Heart left ventricle (tissue), 16 donors: ENCODE measurements around the gene TANC2. TPM values are rescaled to one million over a fixed set of nuclear protein-coding genes. Genes with fewer than 3 reads are reported as not detected.

Source experiments
- ATAC-seq, 4 donors: fragments of 200-7000 bp; cut with Tn5 transposase; one replicate each; pipeline ENCODE4 v1.9.1; 2020 to 2022; ENCODE audit warnings: moderate library complexity in 4 of 4, mild to moderate bottlenecking in 3 of 4, moderate number of reproducible peaks in 1 of 4
- DNase-seq, 5 donors: peaks; one replicate each; pipeline ENCODE4 v3.0.0-alpha.2; 2020
- H3K27ac ChIP-seq, 12 donors: fragments of 200-600 bp; sonication (generic) in 4 of 12; one replicate each; pipeline versions ENCODE4 v1.5.0 to v1.8.0; 2016 to 2022; ENCODE audit warnings: mild to moderate bottlenecking in 2 of 12
- H3K27me3 ChIP-seq, 9 donors: fragments of 200-600 bp; sonication (generic) in 2 of 9; one replicate each; pipeline versions ENCODE4 v1.5.1 to v1.8.0; 2016 to 2022; ENCODE audit warnings: mild to moderate bottlenecking in 3 of 9
- H3K36me3 ChIP-seq, 9 donors: fragments of 200-600 bp; sonication (generic) in 2 of 9; one replicate each; pipeline versions ENCODE4 v1.5.0 to v1.8.0; 2018 to 2022; ENCODE audit warnings: mild to moderate bottlenecking in 2 of 9
- H3K4me1 ChIP-seq, 12 donors: fragments of 200-600 bp; sonication (generic) in 4 of 12; one replicate each; pipeline versions ENCODE4 v1.5.0 to v1.8.0; 2016 to 2022; ENCODE audit warnings: mild to moderate bottlenecking in 3 of 12
- H3K4me3 ChIP-seq, 12 donors: fragments of 200-600 bp; sonication (generic) in 4 of 12; one replicate each; pipeline versions ENCODE4 v1.5.0 to v1.8.0; 2017 to 2022; ENCODE audit warnings: mild to moderate bottlenecking in 9 of 12, moderate library complexity in 4 of 12
- H3K9me3 ChIP-seq, 12 donors: fragments of 200-600 bp; sonication (generic) in 4 of 12; one replicate each; pipeline versions ENCODE4 v1.5.0 to v1.8.0; 2016 to 2022; ENCODE audit warnings: mild to moderate bottlenecking in 1 of 12
- POLR2A ChIP-seq, 2 donors: fragments of 450-650 bp; IDR thresholded peaks; one replicate each; pipeline ENCODE4 v1.6.1; 2017; ENCODE audit warnings: antibody characterized with exemption in 2 of 2, mild to moderate bottlenecking in 2 of 2, moderate library complexity in 2 of 2
- WGBS, 4 donors: extraction: QIAGEN DNeasy Blood & Tissue Kit in 2 of 4; methylation state at CpG; one replicate each; pipeline versions ENCODE4 v1.1.5 to v1.1.7; 2013 to 2018; 5-methylcytosine and 5-hydroxymethylcytosine counted together
- intact Hi-C, 10 donors: fragments of 100-400 bp; cut with DNase I; formaldehyde crosslinking; loops; one replicate each; pipeline versions ENCODE4 v1.11.1 to v1.14.2; 2022
- polyA plus RNA-seq, 2 donors: library from polyadenylated mRNA; stranded (reverse); fragments of 200-250 nt; gene quantifications; one replicate each; pipeline ENCODE4 v1.2.3, GENCODE V29; 2013
- total RNA-seq, 9 donors: library from RNA; depleted of rRNA in 2 of 9; stranded (reverse); fragments of >200 nt in 2 of 9; fragmentation: NEBNext Ultra II Directional in 3 of 9; extraction: Animal tissue kit (Norgen Biotek cat#: 25700) in 3 of 9; gene quantifications; one replicate each; pipeline versions ENCODE4 v1.1.0 to v1.2.4, GENCODE V29; 2016 to 2023
- TF ChIP-seq, protein P1 (sequence below), 12 donors: fragments of 200-600 bp; sonication (generic) in 4 of 12; IDR thresholded peaks; one replicate each; pipeline versions ENCODE4 v1.5.0 to v1.8.0; 2018 to 2022; ENCODE audit warnings: antibody characterized with exemption in 12 of 12, mild to moderate bottlenecking in 5 of 12
- donor health status: ischemic (EF 13 %, LVEDD 7.1; RV severe dilation, severe dysfunction).
- donor health status: healthy with polysubstance abuse.
- donor health status: DM: no; HTN: yes; CAD: no.
- donor health status: DM: no; HTN: no; CAD: no.
- donor health status: ischemic (EF 25% LVEDD 6.9; RV normal size, moderate dysfunction).
- donor health status: ischemic (EF 25% LVEDD 5.7; RV mildly dilated, moderate dysfunction).
- donor health status: healthy.
- donor health status: DM: yes; HTN: yes; CAD: no.
- donor health status: ischemic (EF 35%, LVEDD 5.7; RV mildly dilated, moderate dysfunction).
- donor health status: nonischemic (EF 11% LVEDD 7.7; RV severe dilation, severe dysfunction).
- donor health status: DM: yes; HTN: yes; CAD: no.
- donor health status: PGD.
- donor health status: ischemic (EF 29% LVEDD 5.4; RV normal size, mild dysfunction).
- donor health status: nonischemic (EF 23%, LVEDD 6.1; RV moderate dilation, normal function).

TANC2 gene
- total and polyA plus RNA-seq, 11 donors = 2.3 to 19.1 (median 7.5) TPM

- H3K4me1 ChIP-seq = peaks cover 0 to 4% (median 0%) of the 10 kb centered on the region in 12 donors
- peaks cover 0 to 4% (median 0%) of the 10 kb centered on the region in 9 donors for H3K27me3 ChIP-seq
- no peaks in the 10 kb centered on the region for H3K36me3 ChIP-seq
- DNase-seq (no peak), ATAC-seq (no peak)
- no peak overlapping the region for H3K27ac ChIP-seq
- TF ChIP-seq, protein P1, sequence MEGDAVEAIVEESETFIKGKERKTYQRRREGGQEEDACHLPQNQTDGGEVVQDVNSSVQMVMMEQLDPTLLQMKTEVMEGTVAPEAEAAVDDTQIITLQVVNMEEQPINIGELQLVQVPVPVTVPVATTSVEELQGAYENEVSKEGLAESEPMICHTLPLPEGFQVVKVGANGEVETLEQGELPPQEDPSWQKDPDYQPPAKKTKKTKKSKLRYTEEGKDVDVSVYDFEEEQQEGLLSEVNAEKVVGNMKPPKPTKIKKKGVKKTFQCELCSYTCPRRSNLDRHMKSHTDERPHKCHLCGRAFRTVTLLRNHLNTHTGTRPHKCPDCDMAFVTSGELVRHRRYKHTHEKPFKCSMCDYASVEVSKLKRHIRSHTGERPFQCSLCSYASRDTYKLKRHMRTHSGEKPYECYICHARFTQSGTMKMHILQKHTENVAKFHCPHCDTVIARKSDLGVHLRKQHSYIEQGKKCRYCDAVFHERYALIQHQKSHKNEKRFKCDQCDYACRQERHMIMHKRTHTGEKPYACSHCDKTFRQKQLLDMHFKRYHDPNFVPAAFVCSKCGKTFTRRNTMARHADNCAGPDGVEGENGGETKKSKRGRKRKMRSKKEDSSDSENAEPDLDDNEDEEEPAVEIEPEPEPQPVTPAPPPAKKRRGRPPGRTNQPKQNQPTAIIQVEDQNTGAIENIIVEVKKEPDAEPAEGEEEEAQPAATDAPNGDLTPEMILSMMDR (IDR thresholded peaks at IDR 0.05) = no peak
- no peak for TF ChIP-seq POLR2A (IDR thresholded peaks at IDR 0.05)
- WGBS, 4 donors = 67 to 84% (median 74%) methylated on average over 1 of the region's 1 CpG
- intact Hi-C loops = no loop called here
- no peak overlapping the region for H3K4me3 ChIP-seq
- peaks cover 0 to 13% (median 0%) of the 10 kb centered on the region in 12 donors for H3K9me3 ChIP-seq
Measured at GRCh38 chr17:62935098-62935497, 30.9 kb upstream of the TANC2 start.

DNA sequence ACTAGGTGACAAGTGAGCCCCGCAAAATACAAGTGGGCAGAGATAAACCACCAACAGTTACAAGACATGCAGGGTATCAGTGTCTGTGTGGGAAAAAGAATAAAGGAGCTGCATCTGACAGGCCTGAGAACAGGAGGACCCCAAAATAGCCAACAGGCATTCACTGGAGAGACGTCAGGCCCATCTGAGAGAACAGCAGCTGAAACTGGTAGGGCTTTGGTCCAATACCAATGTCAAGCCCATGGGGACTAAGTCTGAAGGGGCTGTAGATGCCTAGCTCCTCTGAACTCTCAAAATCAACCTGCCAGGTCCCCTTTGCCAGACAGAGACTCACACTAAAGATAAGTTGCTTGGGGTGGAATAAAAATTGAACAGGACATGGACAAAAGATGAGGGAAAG, 30.5 kb upstream of the TANC2 start:
- no peak for ATAC-seq
- Histone ChIP-seq H3K36me3 (no peaks in the 10 kb centered on the region), H3K27me3 (peaks cover 0 to 4% (median 0%) of the 10 kb centered on the region in 9 donors), H3K4me3 (no peak overlapping the region), H3K27ac (no peak overlapping the region), H3K4me1 (peaks cover 0 to 4% (median 0%) of the 10 kb centered on the region in 12 donors), H3K9me3 (peaks cover 0 to 13% (median 1%) of the 10 kb centered on the region in 12 donors)
- intact Hi-C loops = no loop called here
- no peak for DNase-seq
- TF ChIP-seq POLR2A (IDR thresholded peaks at IDR 0.05) = no peak
- TF ChIP-seq, protein P1 (IDR thresholded peaks at IDR 0.05) = no peak
- WGBS, 4 donors = 36 to 52% (median 48%) methylated on average over 2 of the region's 2 CpGs

GRCh38 chr17:62937606-62938005, 28.4 kb upstream of the TANC2 start:
- H3K9me3 ChIP-seq = peaks cover 0 to 31% (median 11%) of the 10 kb centered on the region in 12 donors
- no peak for TF ChIP-seq POLR2A (IDR thresholded peaks at IDR 0.05)
- TF ChIP-seq, protein P1 (IDR thresholded peaks at IDR 0.05) = no peak
- H3K4me3 ChIP-seq = no peak overlapping the region
- H3K4me1 ChIP-seq = peaks cover 0 to 4% (median 0%) of the 10 kb centered on the region in 12 donors
- WGBS, 4 donors = 25 to 37% (median 29%) methylated on average over 1 of the region's 1 CpG
- no peaks in the 10 kb centered on the region for H3K36me3 ChIP-seq
- no peak overlapping the region for H3K27ac ChIP-seq
- no peak for ATAC-seq
- H3K27me3 ChIP-seq = no peaks in the 10 kb centered on the region
- DNase-seq = no peak
- intact Hi-C loops = no loop called here

DNA sequence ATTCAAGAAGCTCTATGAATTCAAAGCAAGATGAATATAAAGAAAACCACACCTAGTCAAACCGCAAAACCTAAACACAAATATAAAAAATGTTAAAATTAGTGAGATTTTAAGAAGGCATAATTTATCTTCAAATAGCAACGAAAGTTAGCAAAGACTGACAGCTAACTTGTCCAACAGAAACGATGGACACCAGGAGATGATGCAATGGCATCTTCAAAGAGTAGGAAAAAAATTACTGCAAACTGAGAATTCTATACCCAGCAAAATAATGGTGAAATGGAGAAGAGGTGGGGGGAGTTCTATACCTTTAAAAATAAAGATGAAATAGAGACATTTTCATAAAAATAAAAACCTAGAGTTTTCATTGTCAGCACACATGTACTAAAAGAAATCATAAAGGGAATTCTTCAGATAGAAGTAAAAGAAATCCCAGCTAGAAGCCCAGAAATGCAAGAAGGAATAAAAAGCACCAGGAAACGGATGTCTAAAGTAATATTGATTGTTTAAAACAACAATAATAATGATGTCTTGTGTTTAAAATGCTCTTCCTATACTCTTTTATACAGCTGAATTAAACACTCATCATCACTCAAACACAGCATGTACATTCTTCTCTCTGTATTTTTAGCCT, 24.6 kb upstream of the TANC2 start:
- intact Hi-C loops = no loop called here
- Histone ChIP-seq H3K4me3 (no peak overlapping the region), H3K36me3 (no peaks in the 10 kb centered on the region), H3K4me1 (no peaks in the 10 kb centered on the region), H3K27me3 (no peaks in the 10 kb centered on the region), H3K27ac (no peak overlapping the region), H3K9me3 (peaks cover 0 to 32% (median 11%) of the 10 kb centered on the region in 12 donors)
- TF ChIP-seq POLR2A (IDR thresholded peaks at IDR 0.05) = no peak
- ATAC-seq (no peak), DNase-seq (no peak)
- 87 to 91% (median 91%) methylated on average over 4 of the region's 4 CpGs for WGBS, 4 donors

- DNase-seq = no peak
- no peak for ATAC-seq
- Histone ChIP-seq H3K36me3 (no peaks in the 10 kb centered on the region), H3K4me3 (no peak overlapping the region), H3K27ac (no peak overlapping the region), H3K4me1 (peaks cover 0 to 9% (median 2%) of the 10 kb centered on the region in 12 donors), H3K27me3 (no peaks in the 10 kb centered on the region), H3K9me3 (peaks cover 0 to 24% (median 6%) of the 10 kb centered on the region in 12 donors)
- TF ChIP-seq POLR2A (IDR thresholded peaks at IDR 0.05) = no peak
- TF ChIP-seq, protein P1 (IDR thresholded peaks at IDR 0.05) = no peak
- WGBS, 4 donors = 92 to 98% (median 96%) methylated on average over 1 of the region's 1 CpG
- intact Hi-C loops = no loop called here
Measured at GRCh38 chr17:62948370-62948769, 17.7 kb upstream of the TANC2 start.
